Fibroblast of skin of scalp (primary cell): Measurements from ENCODE around the gene SLC8A2.
A peak's percentile ranks its signal among the peaks of the same experiment; 100 is the strongest.

Experiments used
- DNase-seq: peaks from one replicate; pipeline ENCODE4 v3.0.0-alpha.2; 2013

SLC8A2 gene

GRCh38 chr19:47456721-47457474, 14.8 kb downstream of the SLC8A2 start:
- DNase-seq, result no peak

GRCh38 chr19:47450478-47450877, 21.2 kb downstream of the SLC8A2 start:
- DNase-seq, result no peak

GRCh38 chr19:47448360-47448727, 23.3 kb downstream of the SLC8A2 start:
- DNase-seq, result no peak

- DNase-seq, result peak; percentile 50
Measured at GRCh38 chr19:47447470-47448359, 24.0 kb downstream of the SLC8A2 start.

GRCh38 chr19:47446534-47447469, 24.9 kb downstream of the SLC8A2 start:
- no peak for DNase-seq

GRCh38 chr19:47445937-47446402, 25.7 kb downstream of the SLC8A2 start:
- no peak for DNase-seq

GRCh38 chr19:47445527-47445926, 26.2 kb downstream of the SLC8A2 start:
- no peak for DNase-seq

- no peak for DNase-seq
Measured at GRCh38 chr19:47444388-47444821, 27.3 kb downstream of the SLC8A2 start.

- no peak for DNase-seq
Measured at GRCh38 chr19:47443331-47443730, 28.4 kb downstream of the SLC8A2 start.

- no peak for DNase-seq
Measured at GRCh38 chr19:47438793-47439220, 32.9 kb downstream of the SLC8A2 start.

GRCh38 chr19:47437500-47437899, 34.2 kb downstream of the SLC8A2 start:
- DNase-seq, result no peak

GRCh38 chr19:47436712-47437401, 34.8 kb downstream of the SLC8A2 start:
- peak; percentile 54 for DNase-seq

GRCh38 chr19:47435883-47436417, 35.7 kb downstream of the SLC8A2 start:
- no peak for DNase-seq

GRCh38 chr19:47435196-47435595, 36.5 kb downstream of the SLC8A2 start:
- no peak for DNase-seq

- no peak for DNase-seq
Measured at GRCh38 chr19:47434088-47434487, 37.6 kb downstream of the SLC8A2 start.

- peak; percentile 66 for DNase-seq
Measured at GRCh38 chr19:47433121-47433520, 38.6 kb downstream of the SLC8A2 start.

GRCh38 chr19:47432499-47432898, 39.2 kb downstream of the SLC8A2 start:
- DNase-seq, result no peak

GRCh38 chr19:47432091-47432490, 39.6 kb downstream of the SLC8A2 start:
- DNase-seq, result no peak

- DNase-seq, result peak; percentile 57
Measured at GRCh38 chr19:47430041-47430802, 41.5 kb downstream of the SLC8A2 start.

- no peak for DNase-seq
Measured at GRCh38 chr19:47429140-47429793, 42.4 kb downstream of the SLC8A2 start.
